HEK293 (cell line): ENCODE measurements around the gene BEST1.

Source experiments
- CTCF ChIA-PET: fragments of 350-600 bp; formaldehyde crosslinking; extraction: SDS; loops from one replicate; lab custom pipeline; 2021; ENCODE audit warnings: antibody characterized with exemption; lab: Yijun Ruan, JAX
- POLR2A ChIA-PET: fragments of 300-600 bp; formaldehyde crosslinking; extraction: SDS; loops from one replicate; lab custom pipeline; 2020; ENCODE audit warnings: antibody characterized with exemption, inconsistent platforms; lab: Yijun Ruan, JAX
- H3K27ac ChIP-seq: fragments of 200-500 bp; sonication (Bioruptor generic); 2 replicates; pipeline ENCODE4 v1.5.1; 2014; ENCODE audit warnings: low read depth, low read length, control low read depth, inconsistent platforms; ENCODE audit errors: extremely low read depth
- H3K36me3 ChIP-seq, 2 experiments: fragments of 200-500 bp in 1 of 2; sonication (Bioruptor generic) in 1 of 2; 1 replicate in 1 of 2; 2 replicates in 1 of 2; pipeline ENCODE4 v1.5.1; 2014 to 2017; ENCODE audit warnings: inconsistent platforms in 2 of 2, low read length in 2 of 2; ENCODE audit not compliant: control insufficient read depth in 2 of 2, insufficient read depth in 1 of 2
- H3K4me1 ChIP-seq: fragments of 200-500 bp; sonication (Bioruptor generic); 2 replicates; pipeline ENCODE4 v1.5.1; 2014; ENCODE audit warnings: mild to moderate bottlenecking, low read length, inconsistent platforms; ENCODE audit not compliant: control insufficient read depth, insufficient read depth
- H3K4me3 ChIP-seq: 2 replicates; pipeline ENCODE4 v1.5.1; 2011; ENCODE audit warnings: low read depth, mild to moderate bottlenecking, control low read depth, low read length, moderate library complexity
- H3K9me3 ChIP-seq: fragments of 200-500 bp; sonication (Bioruptor generic); 2 replicates; pipeline ENCODE4 v1.5.1; 2014; ENCODE audit warnings: low read depth, low read length, inconsistent platforms; ENCODE audit not compliant: control insufficient read depth, insufficient read depth
- IKZF3 ChIP-seq: fragments of 450-650 bp; IDR thresholded peaks from 2 replicates; pipeline ENCODE4 v1.5.0; 2018; ENCODE audit warnings: missing biosample characterization, mild to moderate bottlenecking, missing genetic modification characterization, moderate library complexity
- KLF1 ChIP-seq: fragments of 450-650 bp; formaldehyde crosslinking; IDR thresholded peaks from 2 replicates; pipeline ENCODE4 v1.5.1; 2016; ENCODE audit warnings: missing biosample characterization, missing genetic modification characterization
- KLF17 ChIP-seq: fragments of 450-650 bp; formaldehyde crosslinking; IDR thresholded peaks from 2 replicates; pipeline ENCODE4 v1.5.1; 2016; ENCODE audit warnings: missing biosample characterization, missing genetic modification characterization
- KLF9 ChIP-seq: fragments of 450-650 bp; formaldehyde crosslinking; IDR thresholded peaks from 2 replicates; pipeline ENCODE4 v1.5.1; 2016; ENCODE audit warnings: missing biosample characterization, missing genetic modification characterization, low read depth
- REST ChIP-seq: fragments of 450-650 bp; formaldehyde crosslinking; IDR thresholded peaks from 2 replicates; pipeline ENCODE4 v1.5.1; 2016; ENCODE audit warnings: missing biosample characterization, missing genetic modification characterization
- WT1 ChIP-seq: fragments of 450-650 bp; formaldehyde crosslinking; IDR thresholded peaks from 2 replicates; pipeline ENCODE4 v1.5.1; 2016; ENCODE audit warnings: missing biosample characterization, missing genetic modification characterization
- ZBTB10 ChIP-seq: fragments of 450-650 bp; formaldehyde crosslinking; IDR thresholded peaks from 2 replicates; pipeline ENCODE4 v1.5.1; 2016; ENCODE audit warnings: missing biosample characterization, missing genetic modification characterization
- ZBTB26 ChIP-seq: fragments of 450-650 bp; formaldehyde crosslinking; optimal IDR thresholded peaks from 2 replicates; pipeline ENCODE3; 2016; ENCODE audit warnings: missing biosample characterization, mild to moderate bottlenecking, missing genetic modification characterization
- ZBTB44 ChIP-seq: fragments of 450-650 bp; IDR thresholded peaks from 2 replicates; pipeline ENCODE4 v1.5.1; 2018; ENCODE audit warnings: missing biosample characterization, mild to moderate bottlenecking, missing genetic modification characterization
- ZBTB48 ChIP-seq: fragments of 450-650 bp; formaldehyde crosslinking; IDR thresholded peaks from 2 replicates; pipeline ENCODE4 v1.5.1; 2016; ENCODE audit warnings: missing biosample characterization, missing genetic modification characterization
- ZIC2 ChIP-seq: fragments of 450-650 bp; formaldehyde crosslinking; IDR thresholded peaks from 2 replicates; pipeline ENCODE4 v1.5.1; 2016; ENCODE audit warnings: missing biosample characterization, missing genetic modification characterization
- ZNF19 ChIP-seq: fragments of 450-650 bp; formaldehyde crosslinking; IDR thresholded peaks from 2 replicates; pipeline ENCODE4; 2016; ENCODE audit warnings: missing biosample characterization, missing genetic modification characterization, low read depth
- ZNF335 ChIP-seq: fragments of 450-650 bp; formaldehyde crosslinking; conservative IDR thresholded peaks from 2 replicates; pipeline ENCODE4 v1.5.1; 2016; ENCODE audit warnings: missing biosample characterization, missing genetic modification characterization
- ZNF341 ChIP-seq: fragments of 450-650 bp; formaldehyde crosslinking; IDR thresholded peaks from 2 replicates; pipeline ENCODE4; 2016; ENCODE audit warnings: low read depth, missing biosample characterization, missing genetic modification characterization
- ZNF394 ChIP-seq: fragments of 450-650 bp; formaldehyde crosslinking; IDR thresholded peaks from 2 replicates; pipeline ENCODE4 v1.5.1; 2016; ENCODE audit warnings: missing biosample characterization, missing genetic modification characterization, mild to moderate bottlenecking, moderate library complexity, borderline replicate concordance
- ZNF610 ChIP-seq: fragments of 450-650 bp; formaldehyde crosslinking; IDR thresholded peaks from 2 replicates; pipeline ENCODE4 v1.5.1; 2016; ENCODE audit warnings: missing biosample characterization, missing genetic modification characterization, borderline replicate concordance
- ZNF658 ChIP-seq: fragments of 450-650 bp; formaldehyde crosslinking; IDR thresholded peaks from 2 replicates; pipeline ENCODE4; 2016; ENCODE audit warnings: missing biosample characterization, missing genetic modification characterization
- ZNF777 ChIP-seq: fragments of 450-650 bp; formaldehyde crosslinking; IDR thresholded peaks from 2 replicates; pipeline ENCODE4 v1.5.1; 2017; ENCODE audit warnings: missing biosample characterization, missing genetic modification characterization, borderline replicate concordance

BEST1 gene

GRCh38 chr11:61922539-61922938 is 27.6 kb upstream of the BEST1 start:
- CTCF ChIA-PET: interaction anchor here (1.7 to 9.8 kb wide), 2 partner anchors 22 to 26 kb away, joined by 7 to 88 read pairs; no protein-coding TSS in a partner anchor
- H3K27ac ChIP-seq: no peak overlapping the region
- no peaks in the 10 kb centered on the region for H3K36me3 ChIP-seq
- no peaks in the 10 kb centered on the region for H3K9me3 ChIP-seq
- H3K4me3 ChIP-seq: no peak overlapping the region
- H3K4me1 ChIP-seq: no peaks in the 10 kb centered on the region
- TF ChIP-seq KLF1 (peak; percentile 91), ZBTB44 (no peak), ZNF394 (tag by site-specific recombination) (no peak), ZNF610 (tag by site-specific recombination) (no peak), KLF17 (tag by site-specific recombination) (peak; percentile 61; the same call in 1 of the 2 replicates), WT1 (tag by site-specific recombination) (peak; percentile 77), KLF9 (no peak)
- POLR2A ChIA-PET: interaction anchor here (0.9 kb wide), 1 partner anchor 19 kb away, joined by 3 read pairs; no protein-coding TSS in a partner anchor

- Histone ChIP-seq H3K4me3 (no peak overlapping the region), H3K27ac (no peak overlapping the region), H3K4me1 (no peaks in the 10 kb centered on the region), H3K36me3 (no peaks in the 10 kb centered on the region), H3K9me3 (no peaks in the 10 kb centered on the region)
- TF ChIP-seq KLF17 (tag by site-specific recombination) (0 out of 2 replicates have a peak, but pooled peaks have one; percentile 45), WT1 (tag by site-specific recombination) (peak; percentile 76), ZNF335 (tag by site-specific recombination) (peak; percentile 57), ZNF777 (tag by site-specific recombination) (no peak), ZNF341 (tag by site-specific recombination) (peak; percentile 65), KLF1 (peak; percentile 25; the same call in 1 of the 2 replicates), ZIC2 (peak; percentile 51; the same call in 1 of the 2 replicates), ZNF658 (tag by site-specific recombination) (no peak), ZBTB26 (tag by site-specific recombination) (no peak), REST (tag by site-specific recombination) (peak; percentile 76), ZBTB48 (tag by site-specific recombination) (no peak), IKZF3 (no peak), ZBTB10 (tag by site-specific recombination) (no peak), ZNF19 (tag by site-specific recombination) (no peak)
- ChIA-PET POLR2A (no interaction called here), CTCF (interaction anchor here (0.8 to 9.8 kb wide), 3 partner anchors 15 to 25 kb away, joined by 3 to 88 read pairs (median 7); no protein-coding TSS in a partner anchor)
These were observed 26.7 kb upstream of the BEST1 start for GRCh38 chr11:61923166-61924063.
